GM04503 (cell line): ENCODE measurements around the gene YAP1.
"Not testable (repeated sequence)": the region's sequence is repeated elsewhere in the genome, so short reads cannot be mapped to it uniquely, and the experiment has no call there.

Experiments
- DNase-seq: peaks from one replicate; pipeline ENCODE4 v3.0.0-alpha.2; 2012; ENCODE audit warnings: low read depth

YAP1 gene

GRCh38 chr11:102240502-102240901 is 130.3 kb downstream of the YAP1 start:
- peak; percentile 71 for DNase-seq

- DNase-seq = no peak
Observed at GRCh38 chr11:102241026-102241425, 130.8 kb downstream of the YAP1 start.

- no peak for DNase-seq
Observed at GRCh38 chr11:102243399-102243884, 133.2 kb downstream of the YAP1 start.

GRCh38 chr11:102244681-102245409 is 134.6 kb downstream of the YAP1 start:
- peak; percentile 83 for DNase-seq

- DNase-seq = no peak
Observed at GRCh38 chr11:102251423-102251822, 141.2 kb downstream of the YAP1 start.

GRCh38 chr11:102252339-102252891 is 142.2 kb downstream of the YAP1 start:
- no peak for DNase-seq

GRCh38 chr11:102253020-102253715 is 142.9 kb downstream of the YAP1 start:
- DNase-seq = no peak

- DNase-seq = no peak
Observed at GRCh38 chr11:102254047-102254446, 143.8 kb downstream of the YAP1 start.

- DNase-seq = no peak
Observed at GRCh38 chr11:102256251-102256650, 146.0 kb downstream of the YAP1 start.

- no peak for DNase-seq
Observed at GRCh38 chr11:102260241-102260640, 150.0 kb downstream of the YAP1 start.

- DNase-seq = no peak
Observed at GRCh38 chr11:102263379-102264003, 153.2 kb downstream of the YAP1 start.

GRCh38 chr11:102264704-102265103 is 154.5 kb downstream of the YAP1 start:
- not testable (repeated sequence) for DNase-seq

- DNase-seq = peak; percentile 42
Observed at GRCh38 chr11:102266099-102266498, 155.9 kb downstream of the YAP1 start.

- peak; percentile 44 for DNase-seq
Observed at GRCh38 chr11:102267609-102268008, 157.4 kb downstream of the YAP1 start.

GRCh38 chr11:102268083-102268984 is 158.1 kb downstream of the YAP1 start:
- peak; percentile 42 for DNase-seq

- DNase-seq = no peak
Observed at GRCh38 chr11:102268985-102269470, 158.8 kb downstream of the YAP1 start.

- peak; percentile 20 for DNase-seq
Observed at GRCh38 chr11:102269927-102270326, 159.7 kb downstream of the YAP1 start.

GRCh38 chr11:102272047-102272824 is 162.0 kb downstream of the YAP1 start:
- no peak for DNase-seq

- no peak for DNase-seq
Observed at GRCh38 chr11:102274628-102275027, 164.4 kb downstream of the YAP1 start.

- peak; percentile 19 for DNase-seq
Observed at GRCh38 chr11:102276362-102276761, 166.1 kb downstream of the YAP1 start.

GRCh38 chr11:102276783-102277182 is 166.5 kb downstream of the YAP1 start:
- DNase-seq = peak; percentile 34
